LNCAP (cell line): ENCODE results near the gene C19orf33.

Experiments used
- CTCF ChIP-seq: fragments of 450-650 bp; IDR thresholded peaks from 2 replicates; pipeline ENCODE4 v1.5.1; 2017; ENCODE audit warnings: mild to moderate bottlenecking

C19orf33 gene

GRCh38 chr19:38308006-38308766 lies 4.1 kb downstream of the C19orf33 start:
- TF ChIP-seq CTCF, result no peak

DNA sequence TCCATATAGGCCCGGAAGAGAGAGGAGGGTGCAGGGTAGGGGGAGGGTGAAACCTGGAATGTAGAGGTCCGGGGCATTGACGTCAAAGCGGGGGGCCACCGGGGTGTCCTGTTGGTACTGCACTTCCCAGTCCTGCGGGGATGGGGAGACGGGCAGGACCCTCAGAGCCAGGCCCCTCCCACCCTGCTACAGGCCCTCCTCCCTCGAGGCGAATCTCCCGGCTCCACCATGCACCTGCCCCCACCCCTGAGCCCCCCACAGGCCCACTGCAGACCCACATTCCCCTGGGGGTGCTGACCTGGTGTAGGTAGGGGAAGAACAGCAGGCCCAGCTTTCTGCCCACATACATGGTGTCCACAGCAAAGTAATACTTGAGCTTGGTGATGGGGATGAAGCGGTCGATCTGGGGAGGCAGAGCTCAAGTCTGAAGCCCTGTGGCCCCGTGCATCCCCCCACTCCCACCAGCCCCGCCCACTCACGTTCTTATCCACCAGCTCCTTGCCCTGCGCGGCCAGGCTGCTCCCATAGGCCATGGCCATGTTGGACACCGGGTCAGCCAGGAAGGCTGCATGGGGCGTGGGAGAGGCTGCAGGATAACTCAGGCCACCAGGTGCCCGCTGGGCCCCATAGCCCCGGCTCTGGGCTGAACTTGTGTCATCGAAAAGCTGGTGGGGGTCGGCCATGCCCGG lies 5.0 kb downstream of the C19orf33 start:
- no peak for TF ChIP-seq CTCF

- TF ChIP-seq CTCF, result no peak
Measured at GRCh38 chr19:38309615-38310278, 5.7 kb downstream of the C19orf33 start.

GRCh38 chr19:38310279-38310670 lies 6.2 kb downstream of the C19orf33 start:
- no peak for TF ChIP-seq CTCF

GRCh38 chr19:38310986-38311385 lies 6.9 kb downstream of the C19orf33 start:
- no peak for TF ChIP-seq CTCF

GRCh38 chr19:38315657-38316476 lies 11.8 kb downstream of the C19orf33 start, which contains the start of gene YIF1B:
Gene YIF1B (minus strand): TSS chr19:38315947. CDS start chr19:38315917, 30 bp downstream.
- TF ChIP-seq CTCF, result no peak

- no peak for TF ChIP-seq CTCF
Measured at GRCh38 chr19:38316477-38317067, 12.5 kb downstream of the C19orf33 start.
